Endometrium (tissue), 2 donors: ENCODE measurements around the gene AUTS2.
A peak's percentile ranks its signal among the peaks of the same experiment; 100 is the strongest.

ENCODE experiments used
- FAIRE-seq: peaks from 2 replicates; lab custom pipeline; 2012; peaks lifted over from hg19 to GRCh38; lab: Jason Lieb, UNC
- donor health status: control.
- donor health status: control.

Gene AUTS2

DNA sequence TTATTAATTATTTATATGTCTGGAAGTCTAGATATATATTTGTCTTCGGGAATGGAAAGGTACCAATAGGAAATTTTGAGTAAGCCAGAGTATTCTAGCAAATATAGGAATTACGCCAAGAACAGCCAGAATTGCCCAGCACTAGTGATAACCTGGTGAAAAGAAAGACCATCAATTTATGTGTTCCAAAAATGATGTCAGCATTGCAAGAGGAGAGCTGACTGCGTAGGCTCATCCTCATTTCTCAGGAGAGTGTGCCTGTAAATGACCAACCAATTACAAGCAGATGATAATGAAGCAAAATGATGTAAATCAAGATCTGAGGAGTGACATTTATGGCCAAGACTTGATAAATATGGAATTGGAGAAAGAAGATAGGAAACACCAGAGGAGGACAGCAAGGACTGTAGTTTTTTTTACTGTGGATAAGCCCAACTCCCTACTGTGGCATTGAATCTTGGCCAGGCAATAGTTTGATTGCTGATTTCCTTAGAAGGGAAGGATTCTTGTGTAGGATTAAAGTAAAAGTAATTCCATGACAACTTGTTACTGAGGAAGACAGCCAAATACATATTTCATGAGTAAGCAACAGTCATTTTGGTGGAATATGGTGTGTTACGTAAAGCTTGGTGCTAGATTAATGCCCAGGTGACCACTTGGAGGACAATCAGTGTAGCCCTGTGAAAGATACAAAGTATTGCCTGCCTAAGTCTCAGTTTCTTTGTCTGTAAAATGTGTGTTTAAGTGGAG, 590.8 kb downstream of the AUTS2 start:
- no peak for FAIRE-seq

GRCh38 chr7:70189776-70190175, 591.5 kb downstream of the AUTS2 start:
- FAIRE-seq = no peak

DNA sequence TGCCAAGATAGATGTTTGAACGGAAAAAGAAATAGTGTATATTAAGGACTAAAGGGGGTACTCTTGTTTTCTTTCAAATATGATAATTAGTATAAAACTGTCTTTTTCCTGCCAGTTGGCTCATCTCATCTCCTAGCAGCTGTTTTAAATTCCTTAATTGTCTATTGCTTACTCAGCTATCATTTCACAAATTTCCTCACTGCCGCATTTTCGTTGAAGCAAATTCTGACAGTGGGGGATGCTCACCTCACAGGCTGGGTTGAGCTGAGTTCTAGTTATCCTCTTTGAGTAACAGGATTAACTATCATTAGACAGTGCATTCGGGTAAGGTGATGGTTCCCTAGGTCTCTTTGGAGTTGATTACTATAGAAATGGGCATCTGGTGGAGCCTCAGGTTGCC, 592.0 kb downstream of the AUTS2 start:
- no peak for FAIRE-seq

GRCh38 chr7:70193514-70193913, 595.2 kb downstream of the AUTS2 start:
- FAIRE-seq = no peak

DNA sequence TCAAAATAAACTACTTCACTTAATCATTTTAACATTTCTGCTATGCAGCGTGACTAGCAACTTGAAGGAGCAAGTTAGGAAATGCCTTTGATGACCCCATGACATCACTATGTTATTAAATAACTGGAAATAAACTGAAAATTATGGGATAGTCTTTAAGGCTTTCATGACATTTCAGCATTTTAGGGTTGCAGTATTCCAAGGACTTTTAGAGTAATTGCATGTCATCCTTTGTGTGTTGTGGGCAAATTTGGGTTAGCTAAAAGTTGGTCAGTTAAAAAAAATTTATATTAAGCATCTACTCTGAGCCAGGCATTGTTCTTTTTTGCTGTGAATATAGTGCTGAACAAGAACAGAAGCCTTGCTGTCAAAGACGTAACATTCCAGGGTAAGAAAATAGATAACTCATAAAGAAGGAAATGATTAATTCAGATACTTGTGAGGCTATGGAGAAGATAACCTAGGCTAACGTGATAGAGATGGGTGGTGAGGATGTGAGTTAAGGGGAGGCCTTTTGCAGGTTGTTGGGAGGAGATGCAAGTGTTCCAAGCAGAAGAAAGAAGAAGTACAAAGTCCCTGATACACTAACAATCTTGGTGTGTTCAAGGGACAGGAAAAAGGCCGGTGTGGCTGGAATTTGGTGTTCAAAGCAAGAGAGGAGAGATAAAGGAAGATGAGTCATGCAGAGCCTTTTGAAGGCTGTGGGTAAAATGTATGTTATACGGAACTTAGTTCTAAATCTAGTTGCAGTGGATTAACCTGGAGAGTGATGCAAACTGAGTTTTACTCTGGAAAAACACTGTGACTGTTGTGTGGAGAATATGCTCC, 610.2 kb downstream of the AUTS2 start:
- peak; percentile 4 for FAIRE-seq

- no peak for FAIRE-seq
Observed at GRCh38 chr7:70210200-70210935, 612.1 kb downstream of the AUTS2 start.

DNA sequence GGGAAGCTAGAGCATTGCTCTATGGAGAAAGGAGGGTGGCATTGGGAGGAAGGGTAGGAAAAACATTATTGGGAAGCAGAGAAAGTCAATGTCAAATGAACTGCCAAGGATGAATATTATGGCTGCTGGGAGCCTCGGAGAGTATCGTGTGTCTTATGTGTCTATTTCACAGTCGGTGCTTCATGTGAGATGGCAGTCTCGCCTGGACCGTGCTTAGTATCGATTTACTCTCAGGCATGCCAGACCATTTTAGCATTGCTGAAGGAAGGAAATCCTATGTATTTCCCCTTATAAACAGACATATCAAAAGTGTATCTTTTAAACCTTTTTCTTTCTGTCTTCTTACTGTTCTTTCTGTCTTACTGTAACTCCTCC, 612.6 kb downstream of the AUTS2 start:
- FAIRE-seq = no peak

DNA sequence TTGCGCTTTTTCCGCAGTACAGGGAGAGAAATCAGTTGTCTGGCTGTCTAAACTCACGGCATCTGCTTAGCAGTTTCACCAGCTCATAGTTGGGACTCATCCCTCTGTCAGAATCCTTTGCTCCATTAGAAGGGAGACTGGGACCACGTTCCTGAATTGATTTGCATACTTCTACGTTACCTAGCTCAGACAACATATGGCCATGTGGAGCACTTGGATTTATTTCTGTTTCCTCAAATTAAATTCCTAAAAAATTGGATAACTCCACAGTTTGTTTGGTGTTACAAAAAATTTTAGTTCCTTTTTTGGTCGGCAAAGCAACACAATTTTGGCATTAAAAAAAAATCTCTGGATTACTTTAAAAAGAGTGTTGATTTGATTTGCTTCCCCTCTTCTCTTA, 614.0 kb downstream of the AUTS2 start:
- no peak for FAIRE-seq

- FAIRE-seq = no peak
Observed at GRCh38 chr7:70214071-70214470, 615.8 kb downstream of the AUTS2 start.

DNA sequence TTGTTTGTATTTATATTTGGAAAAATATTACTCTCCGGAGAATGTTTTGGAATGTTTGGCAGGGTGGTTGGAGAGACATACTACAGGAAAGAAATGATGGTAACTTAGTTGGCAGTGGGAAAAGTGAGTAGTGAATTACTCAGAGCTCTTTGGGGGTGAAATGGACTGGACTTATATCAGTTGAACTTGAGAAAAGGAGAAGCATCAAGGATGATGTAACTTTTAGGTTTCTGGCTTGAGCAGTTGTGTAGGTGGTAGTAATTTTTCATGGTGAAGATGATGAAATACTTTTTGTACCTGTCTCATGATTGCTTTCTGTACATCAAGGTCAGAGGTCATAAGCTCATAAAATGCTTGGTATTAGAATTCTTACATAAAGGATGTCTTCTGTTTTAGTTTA, 617.2 kb downstream of the AUTS2 start:
- no peak for FAIRE-seq

- FAIRE-seq = no peak
Observed at GRCh38 chr7:70217571-70217970, 619.3 kb downstream of the AUTS2 start.

- no peak for FAIRE-seq
Observed at GRCh38 chr7:70218006-70218405, 619.7 kb downstream of the AUTS2 start.

DNA sequence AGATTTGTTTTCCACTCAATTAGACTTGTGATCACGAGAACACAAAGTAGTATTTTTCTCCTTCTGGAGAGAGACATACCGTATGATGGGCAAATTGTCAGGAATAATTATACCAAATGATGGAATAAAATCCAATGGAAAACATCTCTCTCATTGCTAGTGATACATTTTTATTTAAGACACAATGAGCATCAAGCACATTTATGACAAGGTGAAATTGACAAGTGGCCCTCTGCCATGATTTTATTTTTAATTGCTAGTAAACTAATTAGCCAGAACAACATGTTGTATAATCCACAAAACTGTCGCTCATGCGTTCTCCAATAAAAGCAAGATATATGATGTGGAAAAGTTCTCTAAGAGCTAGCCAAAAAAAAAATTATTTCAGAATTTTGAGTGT, 620.8 kb downstream of the AUTS2 start:
- no peak for FAIRE-seq

DNA sequence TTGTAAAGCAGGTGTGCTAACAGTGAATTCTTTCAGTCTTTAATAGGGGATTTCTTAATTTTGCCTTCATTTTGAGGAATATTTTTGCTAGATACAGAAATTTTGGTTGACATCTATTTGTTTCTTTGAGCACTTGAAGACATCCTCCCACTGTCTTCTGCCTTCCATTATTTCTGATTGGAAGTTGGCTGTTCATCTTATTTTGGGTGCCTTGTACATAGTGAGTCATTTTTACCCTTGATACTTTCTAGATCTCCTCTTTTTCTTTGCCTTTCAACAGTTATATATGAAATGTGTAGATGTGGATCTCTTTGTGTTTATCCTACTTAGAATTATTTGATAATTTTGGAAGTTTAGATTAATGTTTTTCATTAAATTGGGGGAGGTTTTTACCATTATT, 631.0 kb downstream of the AUTS2 start:
- no peak for FAIRE-seq

DNA sequence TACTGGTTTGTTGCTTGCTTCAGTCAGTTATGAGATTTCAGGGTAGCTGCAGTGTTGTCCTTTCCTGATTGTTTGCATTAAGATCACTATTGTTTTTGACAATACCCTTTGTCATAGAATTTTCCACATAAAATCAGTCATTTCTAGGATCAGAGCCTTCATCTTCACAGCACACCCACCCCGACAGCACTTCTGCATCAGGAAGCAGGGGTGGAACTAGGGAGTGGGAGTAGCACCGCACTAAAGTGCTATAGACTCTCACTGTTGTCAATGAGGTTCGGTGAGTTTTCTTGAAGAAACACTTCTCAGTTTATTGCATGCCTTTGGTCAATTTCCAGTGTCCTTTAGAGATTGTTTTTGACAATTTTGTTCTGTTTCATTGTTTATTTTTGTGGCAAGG, 632.5 kb downstream of the AUTS2 start:
- no peak for FAIRE-seq

DNA sequence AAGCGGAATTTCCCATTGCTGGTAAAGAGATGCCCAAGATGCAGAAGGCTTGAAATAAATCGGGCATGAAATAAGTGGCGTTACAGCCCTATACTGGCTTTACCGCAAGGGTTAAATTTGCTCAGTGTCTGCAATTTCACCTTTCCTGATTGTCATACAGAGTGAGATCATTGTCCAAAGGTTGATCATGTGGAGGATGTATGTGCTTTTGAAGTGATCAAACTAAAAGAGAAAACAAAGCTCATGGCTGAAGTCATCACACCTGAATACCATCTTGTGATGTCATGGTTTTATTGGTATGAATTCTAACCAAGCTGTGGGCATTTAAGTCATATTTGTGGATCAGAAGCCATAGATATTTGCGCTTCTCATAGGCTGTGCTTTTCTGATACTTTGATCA, 635.5 kb downstream of the AUTS2 start:
- no peak for FAIRE-seq

DNA sequence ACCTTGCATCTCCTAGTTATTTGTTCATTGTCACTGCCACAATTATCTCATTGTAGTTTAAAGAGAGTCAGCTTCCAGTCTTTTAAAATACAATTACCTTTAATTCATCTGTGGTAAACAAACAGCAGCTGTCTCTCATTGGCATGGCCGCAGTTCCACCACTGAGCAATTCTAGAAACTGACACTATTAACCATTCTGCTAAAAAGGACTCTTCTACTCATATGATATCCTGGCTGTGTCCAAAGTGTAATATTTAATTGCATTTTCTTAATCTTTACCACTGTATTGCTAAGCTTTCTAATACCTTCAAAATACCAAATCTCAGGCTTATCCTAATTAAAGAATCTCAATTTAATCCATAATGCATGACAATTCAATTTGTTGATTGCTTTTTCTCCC, 639.0 kb downstream of the AUTS2 start:
- FAIRE-seq = no peak

GRCh38 chr7:70237831-70238575, 639.7 kb downstream of the AUTS2 start:
- no peak for FAIRE-seq

- FAIRE-seq = no peak
Observed at GRCh38 chr7:70239918-70240317, 641.6 kb downstream of the AUTS2 start.

DNA sequence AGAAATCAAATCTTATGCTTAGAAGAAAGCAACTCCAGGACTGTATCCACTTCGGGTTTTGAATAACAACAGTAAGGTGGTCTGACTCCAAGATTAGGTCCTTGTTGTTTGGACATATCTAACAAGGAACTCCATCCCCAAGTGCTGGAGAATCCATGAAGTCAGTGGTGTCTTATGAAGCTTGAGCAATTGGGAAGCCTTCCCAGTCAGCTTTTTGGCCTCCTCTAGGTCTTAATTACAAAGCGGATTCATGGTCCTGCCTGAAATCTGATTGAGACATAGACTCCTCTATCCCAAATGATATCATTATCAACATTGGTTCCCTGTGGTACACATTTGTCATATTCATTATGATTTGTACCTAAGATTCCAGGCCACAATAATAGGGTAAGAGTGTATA, 642.6 kb downstream of the AUTS2 start:
- no peak for FAIRE-seq

DNA sequence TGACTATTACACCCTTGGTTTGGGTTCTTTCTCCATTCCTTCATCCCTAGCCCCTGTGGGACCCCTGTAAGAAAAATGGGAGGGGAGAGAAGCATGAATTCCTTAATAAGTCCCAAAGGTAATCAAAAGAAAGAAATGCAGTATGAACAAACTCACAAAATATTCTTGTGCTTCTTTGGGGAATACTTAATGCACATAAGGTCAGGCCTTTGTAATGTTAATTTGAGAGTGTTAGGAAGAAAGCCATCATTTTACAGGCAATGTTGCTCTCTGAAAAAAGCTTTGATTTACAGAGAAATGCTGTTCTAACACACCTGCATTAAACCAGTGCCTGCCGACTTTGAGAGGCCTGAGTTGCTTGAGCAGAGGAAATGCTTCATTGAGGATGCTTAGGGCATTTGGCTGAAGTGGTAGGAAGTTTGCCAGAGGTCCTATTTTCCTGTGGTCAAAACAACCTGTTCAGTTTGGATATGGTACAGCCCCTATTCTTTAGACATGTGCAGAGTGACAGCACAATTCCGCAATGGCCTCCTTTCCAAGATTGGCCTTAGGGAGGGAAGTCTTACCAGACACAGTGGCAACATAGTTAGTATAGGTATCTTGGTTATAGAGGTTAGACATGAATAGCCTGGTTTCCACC, 643.4 kb downstream of the AUTS2 start:
- no peak for FAIRE-seq

GRCh38 chr7:70242826-70243225, 644.6 kb downstream of the AUTS2 start:
- FAIRE-seq = no peak
